LNCAP (cell line): Measurements from ENCODE around the gene AIDA.

Source experiments
- CTCF ChIP-seq: fragments of 450-650 bp; IDR thresholded peaks from 2 replicates; pipeline ENCODE4 v1.5.1; 2017; ENCODE audit warnings: mild to moderate bottlenecking

AIDA gene

GRCh38 chr1:222653178-222653827 lies 59.0 kb downstream of the AIDA start:
- no peak for TF ChIP-seq CTCF

- no peak for TF ChIP-seq CTCF
Observed at GRCh38 chr1:222652676-222653075, 59.6 kb downstream of the AIDA start.

- no peak for TF ChIP-seq CTCF
Observed at GRCh38 chr1:222644636-222644980, 67.7 kb downstream of the AIDA start.

- TF ChIP-seq CTCF = no peak
Observed at GRCh38 chr1:222643938-222644635, 68.2 kb downstream of the AIDA start.

GRCh38 chr1:222643606-222643937 lies 68.7 kb downstream of the AIDA start:
- TF ChIP-seq CTCF = no peak

- TF ChIP-seq CTCF = no peak
Observed at GRCh38 chr1:222642468-222642867, 69.8 kb downstream of the AIDA start.

GRCh38 chr1:222641269-222641948 lies 70.9 kb downstream of the AIDA start:
- TF ChIP-seq CTCF = no peak
